NCI-H345 treated with DMSO at 0.1 percent for 48 hours (cell line): ENCODE results near the gene PLB1.
"Not testable (repeated sequence)": the region's sequence is repeated elsewhere in the genome, so short reads cannot be mapped to it uniquely, and the experiment has no call there.

Experiments used
- DNase-seq: peaks from one replicate; lab custom pipeline; 2025; ENCODE audit not compliant: unreplicated experiment; lab: John Stamatoyannopoulos, UW

PLB1 gene

DNA sequence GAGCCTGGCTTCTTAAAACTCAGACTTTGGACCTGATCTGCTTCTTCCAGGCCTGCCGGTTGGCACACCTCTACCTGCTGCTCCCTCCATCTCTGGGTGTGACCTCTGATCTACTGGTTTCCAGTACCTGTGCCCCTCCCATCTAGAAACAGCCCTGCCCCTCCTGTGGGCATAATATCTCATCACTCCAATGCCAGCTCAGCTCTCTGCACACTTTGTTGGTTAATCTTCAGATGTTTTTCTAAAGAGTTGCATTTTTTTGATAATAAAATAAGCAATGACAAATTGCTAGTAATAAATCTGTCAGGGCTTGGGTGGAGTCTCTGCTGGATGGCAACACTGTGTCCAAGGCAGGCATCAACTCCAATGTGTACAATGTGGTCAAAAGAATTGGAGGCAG lies 166.2 kb downstream of the PLB1 start:
- no peak for DNase-seq

DNA sequence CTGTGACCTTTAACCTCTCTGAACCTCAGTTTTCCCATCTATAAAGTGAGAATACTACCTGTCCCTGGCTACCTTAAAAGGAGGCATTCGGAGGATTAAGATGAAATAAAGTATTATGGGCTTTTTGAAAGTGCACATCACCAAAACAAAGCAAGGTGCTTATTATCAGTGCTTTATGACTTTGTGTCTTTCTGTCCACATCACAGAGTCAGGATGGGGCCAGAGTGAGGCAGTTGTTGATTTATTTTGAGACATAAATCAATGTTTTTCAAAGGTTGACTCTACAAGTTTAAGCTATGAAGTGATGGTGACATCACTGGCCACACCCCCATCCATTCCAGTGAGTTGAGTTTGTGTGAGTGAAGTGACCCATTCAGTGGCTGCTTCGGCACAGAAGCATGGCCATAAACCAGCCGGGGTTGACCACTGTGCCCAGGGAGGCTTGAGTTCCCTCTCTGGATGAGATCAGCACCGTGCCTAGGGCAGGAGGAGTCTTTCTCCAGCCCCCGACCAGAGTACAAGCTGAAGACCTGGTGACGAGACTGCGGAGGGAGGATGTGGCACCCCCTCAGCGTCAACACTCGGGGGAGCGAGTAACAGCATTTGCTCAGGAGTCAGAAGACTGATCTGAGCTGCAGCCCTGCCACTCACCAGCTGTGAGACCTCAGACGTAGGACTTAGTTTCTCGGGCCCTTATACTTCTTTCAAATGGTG lies 166.8 kb downstream of the PLB1 start:
- DNase-seq: no peak

DNA sequence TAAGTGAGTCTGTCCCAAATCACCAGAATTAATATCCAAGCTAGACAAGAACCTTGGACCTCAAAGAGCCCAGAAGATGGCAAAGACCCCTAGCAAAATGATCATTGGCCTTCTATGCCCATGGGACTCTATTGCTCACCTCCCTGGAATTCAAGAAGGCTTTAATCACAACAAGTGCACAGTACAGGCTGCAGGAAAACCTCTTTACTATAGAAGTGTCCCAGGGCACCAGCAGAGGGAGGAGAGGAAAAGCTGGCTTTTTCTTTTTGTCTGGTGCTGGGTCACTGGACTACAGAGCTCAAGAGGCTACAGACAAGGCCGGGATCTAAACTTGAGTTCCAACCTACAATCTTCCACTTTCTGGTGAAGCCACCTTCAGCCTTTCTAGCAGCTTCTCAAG lies 167.5 kb downstream of the PLB1 start:
- DNase-seq: no peak

DNA sequence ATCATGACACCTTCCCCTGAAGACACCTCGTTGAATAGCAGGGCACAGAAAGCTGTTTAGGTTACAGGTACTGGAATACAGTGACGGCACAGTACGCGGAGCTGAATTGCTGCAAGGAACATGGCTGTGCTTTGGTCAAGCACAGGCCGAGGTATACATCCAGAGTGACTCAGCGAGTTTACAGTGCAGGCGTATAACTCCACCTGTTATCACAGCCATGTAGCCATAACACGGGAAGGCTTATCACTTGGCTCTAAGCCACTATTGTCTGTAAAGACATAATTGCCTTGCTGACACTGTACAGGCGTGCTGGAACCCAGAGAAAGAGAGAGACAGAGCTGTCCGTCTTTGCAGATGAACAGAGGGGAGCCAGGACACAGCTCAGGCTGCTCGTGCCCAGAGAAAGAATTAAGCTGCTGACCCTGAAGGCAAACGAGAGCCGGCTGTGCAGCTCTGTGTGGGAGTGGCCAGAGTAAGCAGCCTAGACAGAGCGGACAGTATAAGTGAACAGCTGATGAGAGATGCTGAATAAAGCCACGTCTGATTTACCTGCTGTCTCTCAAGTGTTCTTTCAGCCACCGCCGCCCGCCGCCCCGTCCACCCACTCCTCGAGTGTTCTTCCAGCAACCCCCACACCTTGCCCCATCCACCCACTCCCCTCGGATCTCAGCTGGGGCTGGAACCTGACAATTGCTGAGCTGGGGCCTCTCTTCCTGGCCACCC lies 168.4 kb downstream of the PLB1 start:
- peak; percentile 78 for DNase-seq

DNA sequence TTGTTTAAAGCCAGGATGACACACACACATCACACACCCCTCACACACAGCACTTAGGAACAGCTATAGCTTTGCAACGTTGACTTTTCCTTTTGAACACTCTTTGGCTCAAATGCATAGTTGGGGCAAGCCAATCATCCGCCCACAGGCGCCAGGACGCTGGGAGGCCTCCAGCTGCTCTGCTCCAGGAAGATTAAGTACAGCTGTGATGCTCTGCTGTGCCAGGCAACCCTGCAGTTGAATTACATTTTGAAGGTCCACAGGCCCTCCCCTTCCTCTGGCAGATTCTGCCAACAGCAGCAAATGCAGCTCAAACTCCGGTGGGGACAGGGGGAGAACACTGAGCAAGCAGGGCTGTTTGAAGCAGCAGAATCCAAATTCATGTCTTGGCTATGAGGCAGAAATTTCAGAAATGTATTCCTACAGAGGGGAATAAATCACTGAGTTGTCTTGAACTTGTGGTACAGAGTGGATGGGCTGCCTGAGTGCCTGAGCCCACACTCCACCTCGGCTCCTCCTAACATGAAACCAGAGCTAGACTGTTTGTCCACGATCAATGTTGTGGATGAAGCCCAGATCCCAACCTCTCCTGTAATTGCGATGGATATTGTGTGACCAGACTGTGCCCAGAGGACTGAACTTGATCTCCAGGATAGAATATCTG lies 169.3 kb downstream of the PLB1 start:
- DNase-seq: peak; percentile 42

DNA sequence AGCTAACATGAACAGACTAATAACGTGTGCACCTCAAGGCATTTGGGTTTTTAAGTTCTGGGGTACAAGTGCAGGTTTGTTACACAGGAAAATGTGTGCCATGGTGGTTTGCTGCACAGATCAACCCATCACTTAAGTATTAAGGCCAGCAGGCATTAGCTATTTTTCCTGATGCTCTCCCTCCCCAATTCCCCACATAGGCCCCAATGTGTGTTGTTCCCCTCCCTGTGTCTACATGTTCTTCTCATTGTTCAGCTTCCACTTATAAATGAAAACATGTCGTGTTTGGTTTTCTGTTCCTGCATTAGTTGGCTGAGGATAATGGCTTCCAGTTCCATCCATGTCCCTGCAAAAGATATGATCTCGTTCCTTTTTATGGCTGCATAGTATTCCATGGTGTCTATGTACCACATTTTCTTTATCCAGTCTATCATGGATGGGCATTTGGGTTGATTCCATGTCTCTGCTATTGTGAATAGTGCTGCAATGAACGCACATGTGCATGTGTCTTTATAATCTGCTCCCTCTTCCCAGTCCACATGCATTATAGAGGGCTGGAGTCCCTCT lies 170.0 kb downstream of the PLB1 start:
- not testable (repeated sequence) for DNase-seq

DNA sequence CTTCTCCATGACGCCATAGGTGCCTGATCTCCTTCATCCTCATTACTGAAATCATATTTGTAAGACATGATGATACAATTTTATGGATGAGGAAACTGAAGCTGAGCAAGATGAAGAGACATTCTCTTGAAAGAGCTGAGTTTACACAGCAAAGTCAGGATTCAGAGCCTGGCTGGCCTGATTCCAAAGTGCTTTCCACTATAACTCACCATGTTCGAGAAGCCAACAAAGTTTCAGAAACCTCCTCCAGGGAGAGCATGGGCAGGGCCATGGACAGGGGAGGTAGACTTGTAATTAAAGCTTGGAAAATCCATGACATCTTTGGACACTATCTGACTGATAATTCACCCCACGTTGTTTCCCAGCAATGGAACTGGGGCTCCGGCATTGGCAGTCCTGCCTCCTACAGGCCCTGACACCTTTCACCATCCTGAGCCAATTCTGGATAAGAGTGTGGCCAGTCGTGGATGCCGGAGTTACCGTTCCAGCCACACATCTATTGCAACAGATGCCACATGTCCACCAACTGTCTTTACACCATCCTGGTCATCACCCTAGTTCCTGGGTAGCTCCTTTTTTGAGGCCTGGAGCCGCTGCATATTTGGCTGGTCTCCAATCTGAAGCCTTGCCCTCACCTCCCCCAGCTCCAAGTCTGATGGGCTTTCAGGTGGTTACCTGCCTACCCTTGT lies 170.8 kb downstream of the PLB1 start:
- DNase-seq: no peak

DNA sequence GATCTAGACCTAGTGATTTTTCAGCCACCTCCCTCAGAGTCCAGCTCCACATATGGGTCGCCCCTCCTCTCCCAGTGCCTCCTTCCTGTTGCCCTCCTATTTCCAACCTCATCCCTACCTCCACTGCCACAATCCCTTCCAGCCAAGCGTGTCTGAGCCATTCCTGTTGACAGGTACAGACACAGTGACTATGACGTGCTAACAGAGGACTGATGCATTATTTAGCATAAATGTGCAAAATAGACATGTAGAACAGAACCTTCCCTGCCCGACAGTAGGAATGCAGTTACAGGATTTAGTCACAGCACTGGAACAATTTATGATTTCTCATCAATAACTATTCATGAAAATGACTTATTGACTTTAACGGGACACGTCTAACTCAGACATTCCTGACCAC lies 171.4 kb downstream of the PLB1 start:
- DNase-seq: no peak

DNA sequence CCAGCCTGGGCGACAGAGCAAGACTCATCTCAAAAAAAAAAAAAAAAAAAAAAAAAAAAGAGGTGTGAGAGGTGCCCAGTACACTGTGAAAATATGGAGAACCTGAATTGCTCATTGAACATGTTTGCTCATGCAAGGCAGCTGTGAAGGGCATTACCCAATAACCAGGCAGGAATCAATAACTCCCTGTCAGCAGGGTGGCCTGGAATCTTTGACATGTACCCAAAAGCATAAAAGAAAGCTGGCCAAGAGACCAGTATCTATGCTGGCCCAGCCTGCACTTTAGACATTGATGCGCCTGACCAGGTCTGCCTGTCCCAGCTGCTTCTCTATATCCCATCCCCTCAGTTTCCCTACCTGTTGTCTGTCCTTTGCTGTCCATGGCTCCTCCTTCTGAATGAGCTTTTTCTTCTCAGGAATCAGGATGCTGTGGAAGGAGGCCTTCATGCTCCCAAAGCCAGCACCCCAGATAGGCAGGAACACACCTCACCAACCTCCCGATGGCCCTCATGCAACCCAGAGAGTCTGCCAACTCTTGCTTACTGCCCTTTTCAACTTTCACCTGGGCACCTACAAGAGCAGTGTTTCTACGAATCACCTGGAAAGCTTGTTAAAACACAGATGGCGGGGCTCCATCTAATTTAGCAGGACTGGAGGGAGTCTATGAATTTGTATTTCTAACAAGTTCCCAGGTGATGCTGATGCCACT lies 172.4 kb downstream of the PLB1 start:
- DNase-seq: no peak

DNA sequence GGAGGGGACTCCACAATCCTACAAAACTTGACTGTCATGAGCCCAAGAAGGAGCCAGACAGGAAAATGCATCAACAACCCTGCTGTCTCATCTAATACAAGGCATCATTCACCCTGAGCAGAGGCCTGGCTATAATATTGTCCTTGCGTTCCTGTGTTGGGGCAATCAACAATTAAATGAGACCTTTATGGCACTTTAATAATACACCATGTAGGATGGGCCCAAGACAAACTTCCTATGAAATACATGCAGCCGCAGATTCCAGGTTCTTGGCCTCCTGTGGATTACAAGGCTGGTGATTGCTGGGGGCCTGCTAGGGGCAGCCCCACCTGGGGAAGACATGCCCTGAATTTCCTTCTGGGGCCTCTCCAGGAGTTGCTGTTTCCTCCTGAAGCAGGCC lies 173.0 kb downstream of the PLB1 start:
- no peak for DNase-seq

DNA sequence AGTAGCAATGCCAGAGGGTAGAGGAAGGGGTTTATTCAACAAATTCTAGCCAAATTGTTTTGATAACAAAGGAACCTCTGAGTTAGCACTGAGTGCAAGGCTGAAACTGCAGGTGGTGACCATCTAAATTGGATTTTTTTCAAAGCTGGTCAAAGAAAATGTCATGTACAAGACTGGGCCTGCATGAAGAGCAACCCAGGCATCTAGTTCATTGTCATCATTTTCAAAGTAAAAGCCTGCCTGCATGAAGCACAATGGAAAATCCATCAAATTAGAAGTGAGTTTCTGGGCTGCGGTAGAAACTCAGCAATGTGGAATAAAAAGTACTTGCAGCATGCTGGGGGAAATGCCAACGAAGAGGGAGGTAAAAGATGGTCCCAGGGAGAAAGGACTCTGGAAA lies 175.0 kb downstream of the PLB1 start:
- peak; percentile 78 for DNase-seq

DNA sequence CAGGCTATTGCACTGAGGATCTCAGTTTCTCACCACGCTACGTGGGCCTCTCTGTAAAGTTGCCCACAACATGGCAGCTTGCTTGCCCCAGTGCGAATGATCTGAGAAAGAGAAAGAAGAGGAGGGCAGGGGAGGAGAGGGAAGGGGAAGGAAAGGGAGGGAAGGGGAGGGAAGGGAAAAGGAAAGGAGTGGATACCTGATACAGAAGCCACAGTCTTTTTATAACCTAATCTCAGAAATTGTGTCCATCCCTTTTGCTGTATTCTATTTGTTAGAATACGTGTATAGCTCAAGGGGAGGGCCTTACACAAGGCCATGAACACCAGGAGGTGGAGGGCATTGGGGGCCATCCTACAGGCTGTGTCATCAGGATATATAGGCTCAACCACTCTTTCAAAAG lies 177.5 kb downstream of the PLB1 start:
- no peak for DNase-seq

DNA sequence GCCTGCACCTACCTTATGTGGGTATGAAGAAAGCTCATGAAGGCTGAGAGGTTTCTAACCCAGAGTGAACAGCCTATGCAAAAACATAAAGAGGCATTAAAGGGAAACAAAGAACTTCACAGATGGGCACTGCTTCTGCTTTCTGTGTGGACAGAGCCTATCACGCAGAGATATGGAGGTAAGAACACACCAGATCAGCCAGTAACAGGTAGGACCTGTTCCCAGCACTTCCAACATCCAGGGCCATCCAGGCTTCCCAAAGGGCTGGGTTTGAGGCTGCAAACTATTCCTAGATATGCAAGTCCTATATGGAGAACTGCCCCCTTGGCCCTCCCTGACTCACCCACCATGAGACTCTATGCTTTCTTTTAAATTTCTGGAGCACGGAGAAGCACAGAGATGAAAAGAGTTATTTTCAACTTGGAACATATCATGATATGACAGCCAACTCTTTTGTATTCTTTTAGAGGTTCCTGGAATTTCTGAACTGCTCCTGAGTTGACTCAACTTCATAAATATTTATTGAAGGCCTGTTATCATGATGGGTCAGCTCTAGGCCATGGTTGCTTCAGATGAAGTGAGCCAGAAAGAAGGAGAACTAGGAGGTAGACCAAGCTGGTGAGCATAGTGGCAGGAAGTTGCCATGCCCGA lies 178.3 kb downstream of the PLB1 start:
- DNase-seq: no peak

DNA sequence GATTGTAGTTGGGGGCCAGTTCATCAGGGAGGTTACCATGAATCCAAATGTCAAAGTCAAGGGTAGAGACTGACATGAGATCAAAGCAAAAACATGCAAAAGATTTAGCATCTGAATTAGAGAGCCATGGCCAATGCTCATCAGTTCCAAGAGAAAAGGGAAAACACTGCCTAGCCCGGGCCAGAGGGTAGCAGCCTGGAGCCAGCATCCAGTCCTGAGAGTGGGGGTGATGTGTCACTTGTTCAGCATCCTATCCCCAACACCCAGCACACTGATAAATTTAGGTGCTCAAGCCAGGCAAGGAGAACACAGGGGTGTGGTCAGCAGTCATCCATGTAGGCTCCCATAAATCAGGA lies 178.8 kb downstream of the PLB1 start:
- no peak for DNase-seq

DNA sequence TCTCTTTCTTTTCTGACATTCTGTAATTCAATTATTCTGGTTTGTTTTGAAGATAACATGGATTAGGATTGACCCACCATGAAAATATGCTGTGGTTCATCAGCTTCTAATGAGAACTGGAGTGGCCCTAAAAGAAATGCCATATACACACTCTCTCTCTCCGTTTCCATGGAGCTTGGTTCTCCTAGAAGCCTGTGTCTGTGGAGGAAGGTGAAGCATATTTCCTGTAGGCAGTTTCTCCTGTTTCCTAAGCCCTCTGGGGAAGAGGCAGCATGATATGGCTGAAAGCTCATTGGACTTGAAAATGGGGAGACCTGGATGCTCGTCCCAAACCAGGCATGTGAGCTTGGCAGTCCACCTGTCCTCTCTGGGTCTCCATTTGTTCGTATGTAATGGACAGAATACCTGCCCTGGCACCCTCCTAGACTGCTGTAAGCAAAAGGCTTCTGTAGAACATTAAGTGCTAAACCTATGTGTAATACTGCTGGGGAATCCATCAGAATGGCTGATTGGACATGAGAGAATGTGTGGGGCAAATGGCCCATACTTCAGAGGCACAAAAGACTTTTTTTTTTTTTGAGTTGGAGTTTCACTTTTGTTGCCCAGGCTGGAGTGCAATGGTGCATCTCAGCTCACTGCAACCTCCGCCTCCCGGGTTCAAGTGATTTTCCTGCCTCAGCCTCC lies 180.4 kb downstream of the PLB1 start:
- no peak for DNase-seq

DNA sequence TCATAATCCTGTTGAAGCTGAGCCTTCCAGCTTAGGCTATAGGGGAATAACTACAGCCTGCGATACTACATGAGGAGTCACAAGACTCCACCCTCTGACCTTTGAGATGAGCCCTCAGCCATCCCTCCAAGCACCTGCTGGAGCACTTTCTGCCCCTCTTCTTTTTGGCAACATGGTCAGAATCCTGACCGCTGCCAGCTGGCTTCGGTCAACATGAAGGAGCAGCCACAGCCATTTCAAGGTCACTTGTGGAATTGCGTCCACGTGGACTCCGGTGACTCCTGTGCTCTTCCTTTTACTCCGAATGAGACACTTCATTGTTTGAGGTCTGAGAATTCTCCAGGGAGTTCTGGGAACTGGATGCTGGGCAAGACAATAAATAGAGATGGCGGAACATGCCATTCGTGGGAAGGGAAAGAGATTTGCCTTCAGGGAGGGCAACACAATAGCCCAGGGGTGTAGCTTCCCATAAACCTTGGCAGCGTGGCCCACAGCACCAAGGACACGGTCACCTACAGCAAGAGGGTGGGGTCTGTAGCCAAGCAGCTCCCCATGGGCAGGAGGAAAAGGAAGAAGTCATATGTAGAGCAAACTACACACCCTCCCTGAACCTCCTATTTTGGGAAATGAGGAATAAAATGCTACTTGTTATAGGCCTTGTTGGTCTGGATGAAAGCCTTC lies 182.5 kb downstream of the PLB1 start:
- no peak for DNase-seq

DNA sequence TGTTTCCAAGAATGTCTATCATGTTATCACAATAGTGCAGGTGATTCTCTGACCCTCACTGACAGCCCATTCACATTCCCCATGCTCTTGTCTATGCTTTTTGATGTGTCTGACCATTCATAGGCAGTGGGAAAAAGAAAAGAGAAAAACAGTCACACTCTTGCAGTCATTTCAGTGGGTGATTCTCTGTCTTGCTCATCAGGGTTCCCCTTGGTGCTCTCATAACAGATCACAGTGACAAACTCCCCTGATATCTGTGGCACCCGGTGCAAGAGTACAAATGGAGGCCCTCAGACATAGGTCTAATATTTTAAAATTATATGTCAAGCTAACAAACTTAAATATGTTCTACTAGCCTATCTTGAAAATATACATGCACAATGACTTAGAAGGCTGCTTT lies 183.1 kb downstream of the PLB1 start:
- DNase-seq: no peak

DNA sequence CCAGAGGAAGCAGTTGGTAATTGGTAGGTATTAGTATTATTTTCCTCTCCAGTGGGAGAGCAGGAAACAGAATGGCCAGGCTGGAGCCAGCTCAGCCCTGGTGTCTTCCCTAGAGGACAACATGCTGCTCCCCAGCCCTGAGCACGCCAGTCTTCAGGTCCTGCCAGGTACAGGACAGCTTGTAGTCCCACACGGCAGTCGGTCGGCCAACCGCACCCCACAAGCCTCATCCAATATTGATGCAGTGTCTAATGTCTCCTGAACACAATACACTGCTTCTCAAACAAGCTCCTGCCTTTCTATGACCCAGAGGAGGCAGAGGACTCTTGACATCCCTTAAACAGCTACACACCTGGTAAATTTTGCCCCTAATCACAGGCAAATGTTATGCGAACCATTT lies 184.8 kb downstream of the PLB1 start:
- no peak for DNase-seq

DNA sequence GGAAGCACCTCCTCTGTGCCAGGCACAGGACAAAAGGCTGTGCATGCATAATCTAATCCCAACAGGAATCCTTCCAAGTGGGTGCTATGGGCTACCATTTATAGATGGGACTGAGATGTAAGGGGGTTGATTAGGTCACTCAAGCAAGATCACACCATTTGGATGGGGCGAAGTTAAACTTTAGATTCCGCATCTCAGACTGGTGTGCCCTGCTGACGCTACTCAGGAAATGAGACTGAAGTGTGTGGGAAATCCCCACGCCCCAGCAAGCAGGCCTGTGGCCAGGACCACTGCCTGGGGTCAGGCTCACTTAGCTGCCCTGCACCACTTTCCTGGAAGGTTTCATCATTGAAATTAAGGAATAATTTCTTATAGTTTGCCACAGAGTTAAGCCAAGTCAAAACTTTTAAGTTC lies 185.3 kb downstream of the PLB1 start:
- DNase-seq: no peak
